Gastroesophageal sphincter (tissue), 3 donors: ENCODE data around the gene STX1B.

Experiments used
- EP300 ChIP-seq: sonication (generic); formaldehyde crosslinking; IDR thresholded peaks from one replicate; pipeline ENCODE4 v1.6.1; 2017; ENCODE audit warnings: antibody characterized with exemption, mild to moderate bottlenecking
- POLR2A ChIP-seq, 2 donors: fragments of 450-650 bp; IDR thresholded peaks; one replicate each; pipeline ENCODE4 v1.6.1; 2017; ENCODE audit warnings: antibody characterized with exemption in 2 of 2, mild to moderate bottlenecking in 2 of 2, moderate library complexity in 1 of 2
- TF ChIP-seq, protein P1 (sequence below), 4 experiments: fragments of 200-600 bp in 2 of 4; fragments of 450-650 bp in 2 of 4; sonication (generic) in 1 of 4; IDR thresholded peaks; one replicate each; pipeline ENCODE4 v1.5.1; 2017 to 2019; ENCODE audit warnings: antibody characterized with exemption in 4 of 4, mild to moderate bottlenecking in 2 of 4, moderate library complexity in 2 of 4

DNA sequence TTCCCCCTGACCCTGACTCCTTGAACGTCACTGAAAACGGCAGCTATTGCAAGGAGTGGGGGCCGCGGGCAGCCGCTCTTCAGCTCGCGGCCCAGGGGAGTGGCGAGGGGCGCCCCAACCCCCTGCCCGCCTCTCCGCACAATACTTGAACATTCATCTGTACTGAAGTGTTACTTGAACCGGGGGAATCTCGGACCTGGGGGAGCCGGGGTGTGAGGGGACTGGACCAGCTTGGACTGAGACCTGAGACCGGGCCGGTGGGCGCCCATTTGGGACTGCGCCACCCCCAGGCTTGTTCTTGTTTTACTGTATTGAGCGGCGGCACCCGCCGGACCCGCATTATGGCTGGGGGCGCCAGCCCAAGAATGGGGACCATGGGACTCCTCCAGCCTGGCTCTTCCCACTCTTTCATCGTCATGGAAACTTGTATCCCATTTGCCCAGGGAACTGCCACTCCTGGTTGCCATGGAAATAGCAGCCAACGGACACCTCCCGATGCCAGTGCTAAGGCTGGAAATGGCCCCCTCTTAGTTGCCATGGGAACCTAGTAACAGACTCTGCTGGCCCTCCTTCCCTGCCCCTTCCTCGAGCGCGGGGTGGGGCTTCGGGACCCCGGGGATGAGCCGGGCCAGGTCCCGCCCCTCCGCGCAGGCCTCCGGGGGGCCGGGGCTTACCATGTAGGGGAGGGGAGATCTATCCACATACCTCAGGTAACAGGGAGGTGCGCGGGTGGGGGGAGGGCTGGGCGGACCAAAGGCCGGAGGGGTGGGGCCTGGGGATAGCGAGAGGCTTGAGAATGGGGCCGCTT lies 62.4 kb downstream of the STX1B start:
- TF ChIP-seq, protein P1, sequence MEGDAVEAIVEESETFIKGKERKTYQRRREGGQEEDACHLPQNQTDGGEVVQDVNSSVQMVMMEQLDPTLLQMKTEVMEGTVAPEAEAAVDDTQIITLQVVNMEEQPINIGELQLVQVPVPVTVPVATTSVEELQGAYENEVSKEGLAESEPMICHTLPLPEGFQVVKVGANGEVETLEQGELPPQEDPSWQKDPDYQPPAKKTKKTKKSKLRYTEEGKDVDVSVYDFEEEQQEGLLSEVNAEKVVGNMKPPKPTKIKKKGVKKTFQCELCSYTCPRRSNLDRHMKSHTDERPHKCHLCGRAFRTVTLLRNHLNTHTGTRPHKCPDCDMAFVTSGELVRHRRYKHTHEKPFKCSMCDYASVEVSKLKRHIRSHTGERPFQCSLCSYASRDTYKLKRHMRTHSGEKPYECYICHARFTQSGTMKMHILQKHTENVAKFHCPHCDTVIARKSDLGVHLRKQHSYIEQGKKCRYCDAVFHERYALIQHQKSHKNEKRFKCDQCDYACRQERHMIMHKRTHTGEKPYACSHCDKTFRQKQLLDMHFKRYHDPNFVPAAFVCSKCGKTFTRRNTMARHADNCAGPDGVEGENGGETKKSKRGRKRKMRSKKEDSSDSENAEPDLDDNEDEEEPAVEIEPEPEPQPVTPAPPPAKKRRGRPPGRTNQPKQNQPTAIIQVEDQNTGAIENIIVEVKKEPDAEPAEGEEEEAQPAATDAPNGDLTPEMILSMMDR (IDR thresholded peaks at IDR 0.05): no peak
- TF ChIP-seq EP300 (no peak), POLR2A (IDR thresholded peaks at IDR 0.05) (no peak)
